ENCODE data around the gene LRRC32. TPM values are rescaled to one million over a fixed set of nuclear protein-coding genes. Genes with fewer than 3 reads are reported as not detected.

Gene LRRC32
- total and polyA plus RNA-seq, 10 of the 15 experiments (the other 5 are each of a cell fraction or from before 2014, with no cell fraction given): 0.56 to 20.8 (median 7.4) TPM

DNA sequence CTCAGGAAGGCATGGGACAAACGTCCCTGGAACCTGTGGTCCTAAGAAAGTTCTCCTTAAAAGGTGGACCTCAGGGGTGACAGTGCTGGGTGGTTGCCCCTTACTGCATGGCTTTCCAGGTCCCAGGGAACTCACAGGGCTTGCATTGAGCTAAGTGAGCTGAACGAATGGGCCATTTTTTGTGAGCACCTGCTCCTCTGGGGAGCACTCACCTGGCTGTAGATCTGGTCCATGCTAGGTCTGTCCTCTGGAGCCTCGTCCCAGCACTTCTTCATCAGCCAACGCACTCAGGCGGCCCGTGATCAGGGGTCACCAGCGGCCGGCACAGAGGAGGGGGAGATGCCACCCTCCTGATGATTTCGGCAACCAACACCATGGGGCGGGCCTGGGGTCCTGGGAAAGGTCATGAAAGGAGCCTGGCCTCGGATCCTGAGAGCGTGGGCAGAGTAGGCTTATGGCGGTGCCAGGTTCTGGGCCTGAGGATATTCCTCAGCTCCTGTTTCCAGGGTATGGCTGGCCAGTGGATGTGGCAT is 36.8 kb upstream of the LRRC32 start:
- RAD21 ChIA-PET (ENCODE audit: unreplicated experiment): no interaction called here
- 31% methylated on average over 13 of the region's 13 CpGs for WGBS (ENCODE audit: insufficient coverage, insufficient replicate concordance, low lambda C conversion rate, missing lambda C conversion rate)
- DNase-seq (ENCODE audit: low read depth, low spot score) (no peak), ATAC-seq (no peak), FAIRE-seq (no peak)
- SMC1A ChIA-PET (ENCODE audit: uncharacterized antibody, unreplicated experiment): no interaction called here
- H3K4me1 ChIP-seq (ENCODE audit: control insufficient read depth, insufficient read depth, low read length): no peaks in the 10 kb centered on the region
- no peak overlapping the region for H3K4me2 ChIP-seq (ENCODE audit: control insufficient read depth, insufficient read depth)
- TF ChIP-seq POLR2A (IDR thresholded peaks at IDR 0.05; ENCODE audit: low read depth, low read length): no peak
- TF ChIP-seq TBL1XR1 (IDR thresholded peaks at IDR 0.05; ENCODE audit: low read depth, low read length): no peak
- no peak for TF ChIP-seq RCOR1 (conservative IDR thresholded peaks at IDR 0.05; ENCODE audit: low read depth, low read length)
- no peak for TF ChIP-seq CBFB (IDR thresholded peaks at IDR 0.05; ENCODE audit: low read depth)
- TF ChIP-seq ATF2 (IDR thresholded peaks at IDR 0.05; ENCODE audit: low read length): no peak
- TF ChIP-seq TCF7 (IDR thresholded peaks at IDR 0.05; ENCODE audit: borderline replicate concordance): no peak
- no peak for TF ChIP-seq IRF5 (IDR thresholded peaks at IDR 0.05; ENCODE audit: borderline replicate concordance)
- TF ChIP-seq SMARCA5 (IDR thresholded peaks at IDR 0.05): no peak
- TF ChIP-seq ATF3 (IDR thresholded peaks at IDR 0.05; ENCODE audit: borderline replicate concordance, extremely low read depth, low read depth, low read length): no peak
- no peak for TF ChIP-seq BRCA1 (IDR thresholded peaks at IDR 0.05; ENCODE audit: low read depth, low read length)
- no peak for TF ChIP-seq MLLT1 (IDR thresholded peaks at IDR 0.05)
- no peak for TF ChIP-seq SREBF2 (IDR thresholded peaks at IDR 0.05; ENCODE audit: low read length)
- no peak overlapping the region for H3K4me3 ChIP-seq
- no peak overlapping the region for H3K9ac ChIP-seq (ENCODE audit: control insufficient read depth, insufficient read depth, low read length)
- no peaks in the 10 kb centered on the region for H3K36me3 ChIP-seq (ENCODE audit: control insufficient read depth in 2 of 2, insufficient read depth in 2 of 2, low read length in 1 of 2)
- intact Hi-C loops (cut with micrococcal nuclease; ENCODE audit: unreplicated experiment) (no loop called here), in situ Hi-C loops (cut with MboI) (no loop called here)
- no peaks in the 10 kb centered on the region for H3K27me3 ChIP-seq (replicated peaks in 1 of 2; ENCODE audit: control insufficient read depth in 2 of 2, insufficient read depth in 2 of 2, low read length in 1 of 2)
- CTCF ChIA-PET: no interaction called here
- no peak overlapping the region for H3K27ac ChIP-seq (ENCODE audit: control insufficient read depth, insufficient read depth)
- no TSS peak for BruUV-seq (replicated peaks)
- H3K9me3 ChIP-seq (replicated peaks; ENCODE audit: control insufficient read depth, insufficient read depth, low read length): no peaks in the 10 kb centered on the region
- H4K20me1 ChIP-seq (ENCODE audit: control insufficient read depth, insufficient read depth): no peaks in the 10 kb centered on the region
- H2AFZ ChIP-seq (ENCODE audit: control insufficient read depth, low read depth, low read length): no peak overlapping the region
- POLR2A ChIA-PET: no interaction called here
- H3K79me2 ChIP-seq (ENCODE audit: control insufficient read depth, insufficient read depth, low read length): no peaks in the 10 kb centered on the region
